ENCODE data around the gene TYRO3.
"Not testable (repeated sequence)": the region's sequence is repeated elsewhere in the genome, so short reads cannot be mapped to it uniquely, and the experiment has no call there.

TYRO3 gene

GRCh38 chr15:41572866-41573265, 13.9 kb downstream of the TYRO3 start:
- Mint-ChIP-seq H3K9me3 (no peaks in the 10 kb centered on the region), H3K36me3 (ENCODE audit: low read depth) (no peaks in the 10 kb centered on the region), H3K27me3 (peaks cover 4% of the 10 kb centered on the region), H3K4me1 (ENCODE audit: low read depth) (no peaks in the 10 kb centered on the region), H3K27ac (no peak overlapping the region), H3K4me3 (no peak overlapping the region)
- intact Hi-C loops (cut with micrococcal nuclease), result no loop called here

GRCh38 chr15:41573396-41573795, 14.4 kb downstream of the TYRO3 start:
- no peak overlapping the region for H3K4me3 Mint-ChIP-seq
- peaks cover 4% of the 10 kb centered on the region for H3K27me3 Mint-ChIP-seq
- intact Hi-C loops (cut with micrococcal nuclease), result no loop called here
- H3K4me1 Mint-ChIP-seq (ENCODE audit: low read depth), result no peaks in the 10 kb centered on the region
- no peak overlapping the region for H3K27ac Mint-ChIP-seq
- H3K9me3 Mint-ChIP-seq, result no peaks in the 10 kb centered on the region
- no peaks in the 10 kb centered on the region for H3K36me3 Mint-ChIP-seq (ENCODE audit: low read depth)

DNA sequence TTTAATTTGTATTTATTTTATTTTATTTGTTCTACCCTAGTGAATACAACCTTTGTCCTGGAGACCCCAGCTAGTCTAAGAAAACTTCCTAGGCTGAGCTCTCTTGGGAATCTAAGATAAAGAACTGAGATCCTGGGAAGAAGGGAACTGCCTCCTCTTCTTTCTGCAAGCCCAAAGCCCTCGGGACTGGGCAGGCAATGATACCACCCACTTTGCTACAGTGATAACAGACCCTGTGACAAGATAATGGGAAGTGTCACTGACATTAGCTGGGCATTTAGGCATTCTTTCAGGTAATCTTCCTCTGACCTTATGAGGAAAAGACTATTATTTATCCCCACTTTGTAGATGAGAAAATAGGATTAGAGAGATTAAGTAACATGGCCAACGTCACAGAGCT, 15.1 kb downstream of the TYRO3 start:
- intact Hi-C loops (cut with micrococcal nuclease), result no loop called here
- Mint-ChIP-seq H3K36me3 (ENCODE audit: low read depth) (no peaks in the 10 kb centered on the region), H3K27ac (no peak overlapping the region), H3K27me3 (peaks cover 4% of the 10 kb centered on the region), H3K9me3 (no peaks in the 10 kb centered on the region), H3K4me1 (ENCODE audit: low read depth) (no peaks in the 10 kb centered on the region), H3K4me3 (no peak overlapping the region)

GRCh38 chr15:41575282-41575681, 16.3 kb downstream of the TYRO3 start:
- no peak overlapping the region for H3K4me3 Mint-ChIP-seq
- peaks cover 4% of the 10 kb centered on the region for H3K27me3 Mint-ChIP-seq
- no peak overlapping the region for H3K27ac Mint-ChIP-seq
- intact Hi-C loops (cut with micrococcal nuclease), result no loop called here
- no peaks in the 10 kb centered on the region for H3K4me1 Mint-ChIP-seq (ENCODE audit: low read depth)
- no peaks in the 10 kb centered on the region for H3K9me3 Mint-ChIP-seq
- H3K36me3 Mint-ChIP-seq (ENCODE audit: low read depth), result no peaks in the 10 kb centered on the region

DNA sequence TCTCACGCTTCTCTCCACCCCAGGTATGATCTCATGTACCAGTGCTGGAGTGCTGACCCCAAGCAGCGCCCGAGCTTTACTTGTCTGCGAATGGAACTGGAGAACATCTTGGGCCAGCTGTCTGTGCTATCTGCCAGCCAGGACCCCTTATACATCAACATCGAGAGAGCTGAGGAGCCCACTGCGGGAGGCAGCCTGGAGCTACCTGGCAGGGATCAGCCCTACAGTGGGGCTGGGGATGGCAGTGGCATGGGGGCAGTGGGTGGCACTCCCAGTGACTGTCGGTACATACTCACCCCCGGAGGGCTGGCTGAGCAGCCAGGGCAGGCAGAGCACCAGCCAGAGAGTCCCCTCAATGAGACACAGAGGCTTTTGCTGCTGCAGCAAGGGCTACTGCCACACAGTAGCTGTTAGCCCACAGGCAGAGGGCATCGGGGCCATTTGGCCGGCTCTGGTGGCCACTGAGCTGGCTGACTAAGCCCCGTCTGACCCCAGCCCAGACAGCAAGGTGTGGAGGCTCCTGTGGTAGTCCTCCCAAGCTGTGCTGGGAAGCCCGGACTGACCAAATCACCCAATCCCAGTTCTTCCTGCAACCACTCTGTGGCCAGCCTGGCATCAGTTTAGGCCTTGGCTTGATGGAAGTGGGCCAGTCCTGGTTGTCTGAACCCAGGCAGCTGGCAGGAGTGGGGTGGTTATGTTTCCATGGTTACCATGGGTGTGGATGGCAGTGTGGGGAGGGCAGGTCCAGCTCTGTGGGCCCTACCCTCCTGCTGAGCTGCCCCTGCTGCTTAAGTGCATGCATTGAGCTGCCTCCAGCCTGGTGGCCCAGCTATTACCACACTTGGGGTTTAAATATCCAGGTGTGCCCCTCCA, 19.1 kb downstream of the TYRO3 start:
- intact Hi-C loops (cut with micrococcal nuclease), result no loop called here

DNA sequence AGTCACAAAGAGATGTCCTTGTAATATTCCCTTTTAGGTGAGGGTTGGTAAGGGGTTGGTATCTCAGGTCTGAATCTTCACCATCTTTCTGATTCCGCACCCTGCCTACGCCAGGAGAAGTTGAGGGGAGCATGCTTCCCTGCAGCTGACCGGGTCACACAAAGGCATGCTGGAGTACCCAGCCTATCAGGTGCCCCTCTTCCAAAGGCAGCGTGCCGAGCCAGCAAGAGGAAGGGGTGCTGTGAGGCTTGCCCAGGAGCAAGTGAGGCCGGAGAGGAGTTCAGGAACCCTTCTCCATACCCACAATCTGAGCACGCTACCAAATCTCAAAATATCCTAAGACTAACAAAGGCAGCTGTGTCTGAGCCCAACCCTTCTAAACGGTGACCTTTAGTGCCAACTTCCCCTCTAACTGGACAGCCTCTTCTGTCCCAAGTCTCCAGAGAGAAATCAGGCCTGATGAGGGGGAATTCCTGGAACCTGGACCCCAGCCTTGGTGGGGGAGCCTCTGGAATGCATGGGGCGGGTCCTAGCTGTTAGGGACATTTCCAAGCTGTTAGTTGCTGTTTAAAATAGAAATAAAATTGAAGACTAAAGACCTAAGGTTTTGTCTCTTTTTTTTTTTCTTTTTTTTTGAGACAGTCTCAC, 19.8 kb downstream of the TYRO3 start:
- H3K4me1 Mint-ChIP-seq (ENCODE audit: low read depth), result no peaks in the 10 kb centered on the region
- no peaks in the 10 kb centered on the region for H3K36me3 Mint-ChIP-seq (ENCODE audit: low read depth)

More for the DNA sequence above, 19.1 kb downstream of the TYRO3 start:
- peaks cover 12% of the 10 kb centered on the region for H3K27me3 Mint-ChIP-seq
- no peaks in the 10 kb centered on the region for H3K4me1 Mint-ChIP-seq (ENCODE audit: low read depth)
- no peak overlapping the region for H3K4me3 Mint-ChIP-seq
- H3K27ac Mint-ChIP-seq, result no peak overlapping the region
- H3K9me3 Mint-ChIP-seq, result no peaks in the 10 kb centered on the region
- H3K36me3 Mint-ChIP-seq (ENCODE audit: low read depth), result no peaks in the 10 kb centered on the region

DNA sequence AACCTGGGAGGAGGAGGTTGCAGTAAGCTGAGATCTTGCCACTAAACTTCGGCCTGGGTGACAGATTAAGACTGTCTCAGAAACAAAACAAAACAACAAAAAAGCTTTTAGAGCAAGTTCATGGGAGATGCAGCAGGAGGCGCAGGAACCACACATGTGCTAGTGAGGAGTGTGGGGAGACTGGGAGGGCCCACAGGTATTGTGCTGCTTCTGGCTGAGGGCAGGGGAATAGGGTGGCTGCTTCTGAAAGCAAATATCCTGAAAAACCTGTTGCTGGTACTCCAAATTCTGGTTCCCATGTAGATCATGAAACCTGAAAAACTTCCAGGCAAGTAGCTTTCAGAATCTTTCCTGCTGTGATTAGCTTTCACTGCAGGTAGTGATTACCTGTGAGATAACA, 22.1 kb downstream of the TYRO3 start:
- no peaks in the 10 kb centered on the region for H3K36me3 Mint-ChIP-seq (ENCODE audit: low read depth)
- intact Hi-C loops (cut with micrococcal nuclease), result loop anchor here (10.0 kb wide), 1 partner anchor 116 kb away; no protein-coding TSS in a partner anchor
- H3K4me1 Mint-ChIP-seq (ENCODE audit: low read depth), result peaks cover 5% of the 10 kb centered on the region

More for the DNA sequence above, 19.8 kb downstream of the TYRO3 start:
- H3K9me3 Mint-ChIP-seq, result no peaks in the 10 kb centered on the region
- no peak overlapping the region for H3K27ac Mint-ChIP-seq
- intact Hi-C loops (cut with micrococcal nuclease), result no loop called here
- H3K4me3 Mint-ChIP-seq, result no peak overlapping the region
- peaks cover 15% of the 10 kb centered on the region for H3K27me3 Mint-ChIP-seq

GRCh38 chr15:41583795-41584194, 24.8 kb downstream of the TYRO3 start:
- peaks cover 47% of the 10 kb centered on the region for H3K27me3 Mint-ChIP-seq
- H3K4me3 Mint-ChIP-seq, result no peak overlapping the region
- no peaks in the 10 kb centered on the region for H3K36me3 Mint-ChIP-seq (ENCODE audit: low read depth)
- no peaks in the 10 kb centered on the region for H3K9me3 Mint-ChIP-seq
- intact Hi-C loops (cut with micrococcal nuclease), result loop anchor here (10.0 kb wide), 1 partner anchor 119 kb away; no protein-coding TSS in a partner anchor
- H3K27ac Mint-ChIP-seq, result no peak overlapping the region
- H3K4me1 Mint-ChIP-seq (ENCODE audit: low read depth), result peaks cover 5% of the 10 kb centered on the region

More for the DNA sequence above, 22.1 kb downstream of the TYRO3 start:
- Mint-ChIP-seq H3K27me3 (peaks cover 29% of the 10 kb centered on the region), H3K9me3 (no peaks in the 10 kb centered on the region), H3K4me3 (no peak overlapping the region), H3K27ac (no peak overlapping the region)

GRCh38 chr15:41584636-41585126, 25.7 kb downstream of the TYRO3 start:
- Mint-ChIP-seq H3K4me3 (peak overlapping the region; percentile 50), H3K27ac (no peak overlapping the region), H3K9me3 (no peaks in the 10 kb centered on the region), H3K36me3 (ENCODE audit: low read depth) (no peaks in the 10 kb centered on the region), H3K4me1 (ENCODE audit: low read depth) (peaks cover 5% of the 10 kb centered on the region), H3K27me3 (peaks cover 47% of the 10 kb centered on the region)
- intact Hi-C loops (cut with micrococcal nuclease), result loop anchor here (10.0 kb wide), 1 partner anchor 120 kb away; no protein-coding TSS in a partner anchor

GRCh38 chr15:41585127-41586047, 26.4 kb downstream of the TYRO3 start:
- Mint-ChIP-seq H3K9me3 (no peaks in the 10 kb centered on the region), H3K27ac (no peak overlapping the region), H3K27me3 (peaks cover 49% of the 10 kb centered on the region), H3K36me3 (ENCODE audit: low read depth) (no peaks in the 10 kb centered on the region), H3K4me3 (peak overlapping the region; percentile 68), H3K4me1 (ENCODE audit: low read depth) (peaks cover 5% of the 10 kb centered on the region)
- intact Hi-C loops (cut with micrococcal nuclease), result loop anchor here (10.0 kb wide), 1 partner anchor 121 kb away; no protein-coding TSS in a partner anchor

DNA sequence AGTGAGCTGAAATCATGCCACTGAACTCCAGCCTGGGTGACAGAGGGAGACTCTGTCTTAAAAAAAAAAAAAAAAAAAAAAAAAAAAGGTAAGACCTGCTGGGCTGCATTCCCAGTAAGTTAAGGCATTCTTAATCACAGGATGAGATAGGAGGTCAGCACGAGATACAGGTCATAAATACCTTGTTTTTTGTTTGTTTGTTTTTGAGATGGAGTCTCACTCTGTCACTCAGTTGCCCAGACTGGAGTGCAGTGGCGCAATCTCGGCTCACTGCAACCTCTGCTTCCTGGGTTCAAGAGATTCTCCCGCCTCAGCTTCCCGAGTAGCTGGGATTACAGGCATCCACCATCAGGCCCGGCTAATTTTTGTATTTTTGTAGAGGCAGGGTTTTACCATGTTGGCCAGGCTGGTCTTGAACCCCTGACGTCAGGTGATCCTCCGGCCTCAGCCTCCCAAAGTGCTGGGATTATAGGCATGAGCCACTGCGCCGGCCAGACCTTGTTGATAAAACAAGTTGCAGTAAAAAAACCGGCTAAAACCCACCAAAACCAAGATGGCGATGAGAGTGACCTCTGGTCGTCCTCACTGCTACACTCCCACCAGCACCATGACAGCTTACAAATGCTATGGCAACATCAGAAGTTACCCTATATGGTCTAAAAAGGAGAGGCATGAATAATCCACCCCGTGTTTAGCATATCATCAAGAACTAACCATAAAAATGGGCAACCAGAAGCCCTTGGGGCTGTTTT, 27.7 kb downstream of the TYRO3 start:
- intact Hi-C loops (cut with micrococcal nuclease), result loop anchor here (10.0 kb wide), 1 partner anchor 122 kb away; no protein-coding TSS in a partner anchor
- not testable (repeated sequence) for H3K4me1 Mint-ChIP-seq (ENCODE audit: low read depth); H3K4me3 Mint-ChIP-seq; H3K9me3 Mint-ChIP-seq; H3K36me3 Mint-ChIP-seq (ENCODE audit: low read depth); H3K27ac Mint-ChIP-seq
- H3K27me3 Mint-ChIP-seq, result peaks cover 55% of the 10 kb centered on the region

DNA sequence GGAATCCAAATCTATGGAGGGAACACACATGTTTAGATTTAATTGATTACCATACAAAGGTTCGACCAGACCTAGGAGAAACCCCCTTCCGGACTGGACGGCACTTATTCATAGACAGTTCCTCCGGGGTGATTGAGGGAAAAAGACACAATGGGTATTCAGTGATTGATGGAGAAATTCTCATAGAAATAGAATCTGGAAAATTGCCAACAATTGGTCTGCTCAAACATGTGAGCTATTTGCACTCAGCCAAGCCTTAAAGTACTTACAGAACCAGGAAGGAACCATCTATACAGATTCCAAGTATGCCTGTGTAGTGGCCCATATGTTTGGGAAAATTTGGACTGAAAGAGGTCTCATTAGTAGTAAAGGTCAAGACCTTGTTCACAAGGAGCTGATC, 30.0 kb downstream of the TYRO3 start:
- H3K27ac Mint-ChIP-seq; H3K9me3 Mint-ChIP-seq; H3K36me3 Mint-ChIP-seq (ENCODE audit: low read depth); H3K4me1 Mint-ChIP-seq (ENCODE audit: low read depth); H3K4me3 Mint-ChIP-seq: not testable (repeated sequence)
- intact Hi-C loops (cut with micrococcal nuclease), result loop anchor here (10.0 kb wide), 1 partner anchor 124 kb away; no protein-coding TSS in a partner anchor
- peaks cover 50% of the 10 kb centered on the region for H3K27me3 Mint-ChIP-seq

DNA sequence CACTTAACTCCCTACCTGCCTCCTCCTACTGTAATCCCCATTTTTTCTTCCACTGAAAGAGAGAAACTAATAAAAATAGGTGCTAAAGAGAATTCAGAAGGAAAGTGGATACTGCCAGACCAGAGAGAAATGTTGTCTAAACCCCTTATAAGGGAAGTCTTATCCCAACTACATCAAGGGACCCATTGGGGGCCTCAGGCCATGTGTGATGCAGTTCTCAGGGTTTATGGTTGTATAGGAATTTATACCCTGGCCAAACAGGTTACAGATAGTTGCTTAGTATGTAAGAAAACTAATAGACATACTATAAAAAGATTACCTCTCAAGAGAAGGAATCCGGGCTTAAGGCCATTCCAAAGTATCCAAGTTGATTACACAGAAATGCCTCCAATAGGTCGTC, 30.6 kb downstream of the TYRO3 start:
- H3K4me3 Mint-ChIP-seq; H3K9me3 Mint-ChIP-seq; H3K36me3 Mint-ChIP-seq (ENCODE audit: low read depth); H3K4me1 Mint-ChIP-seq (ENCODE audit: low read depth); H3K27ac Mint-ChIP-seq: not testable (repeated sequence)
- intact Hi-C loops (cut with micrococcal nuclease), result loop anchor here (10.0 kb wide), 1 partner anchor 125 kb away; no protein-coding TSS in a partner anchor
- peaks cover 47% of the 10 kb centered on the region for H3K27me3 Mint-ChIP-seq
